HL-60/S4 treated with retinoic acid at 250 ng/mL for 4 days and 3 days (cell line): ENCODE data around the gene TRIM71.
"Not testable (repeated sequence)": the region's sequence is repeated elsewhere in the genome, so short reads cannot be mapped to it uniquely, and the experiment has no call there.

Experiments used
- in situ Hi-C: fragments of 300-500 bp; cut with MboI; formaldehyde crosslinking; loops from 2 replicates; pipeline ENCODE4 v1.7.0; 2022; ENCODE audit warnings: low sequenced_read_pairs

Gene TRIM71

DNA sequence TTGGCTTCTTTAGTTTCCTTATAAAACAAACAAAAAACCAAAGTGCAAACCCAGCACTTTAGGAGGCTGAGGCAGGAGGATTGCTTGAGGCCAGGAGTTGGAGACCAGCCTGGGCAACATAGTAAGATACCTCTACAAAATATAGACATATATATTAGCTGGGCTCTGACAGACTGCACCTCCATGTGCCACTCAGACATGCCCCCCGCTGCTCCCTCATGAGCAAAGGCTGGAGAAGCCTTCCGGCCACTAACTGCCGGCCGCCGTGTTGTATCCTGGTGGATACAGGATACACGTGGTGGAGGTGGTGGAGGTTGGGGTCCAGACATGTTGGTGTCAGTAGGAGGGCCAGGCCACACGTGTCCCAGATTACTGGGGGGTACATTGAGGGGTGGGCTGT, 104.3 kb downstream of the TRIM71 start:
- in situ Hi-C loops: no loop called here

DNA sequence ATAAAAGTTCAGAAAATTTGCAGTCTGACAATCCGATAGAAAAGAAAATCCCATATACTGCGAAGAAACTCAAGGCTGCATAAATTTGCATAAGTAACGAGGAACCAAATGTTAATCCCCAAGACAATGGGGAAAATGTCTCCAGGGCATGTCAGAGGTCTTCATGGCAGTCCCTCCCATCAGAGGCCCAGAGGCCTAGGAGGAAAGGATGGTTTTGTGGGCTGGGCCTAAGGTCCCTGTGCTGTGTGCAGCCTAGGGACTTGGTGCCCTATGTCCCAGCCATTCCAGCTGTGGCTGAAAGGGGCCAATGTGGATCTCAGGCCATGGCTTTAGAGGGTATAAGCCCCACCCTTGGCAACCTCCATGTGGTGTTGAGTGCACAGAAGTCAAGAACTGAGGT, 112.4 kb downstream of the TRIM71 start:
- in situ Hi-C loops: loop anchor here (10.0 kb wide), 1 partner anchor 195 kb away; no protein-coding TSS in a partner anchor

DNA sequence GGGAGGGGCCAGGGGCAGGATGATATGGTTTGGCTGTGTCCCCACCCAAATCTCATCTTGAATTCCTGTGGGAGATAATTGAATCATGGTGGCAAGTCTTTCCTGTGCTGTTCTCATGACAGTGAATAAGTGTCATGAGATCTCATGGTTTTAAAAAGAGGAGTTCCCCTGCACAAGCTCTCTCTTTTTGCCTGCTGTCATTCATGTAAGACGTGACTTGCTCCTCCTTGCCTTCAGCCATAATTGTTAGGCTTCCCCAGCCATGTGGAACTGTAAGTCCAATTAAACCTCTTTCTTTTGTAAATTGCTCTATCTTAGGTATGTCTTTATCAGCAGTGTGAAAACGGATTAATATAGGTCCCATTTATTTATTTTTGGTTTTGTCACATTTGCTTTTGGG, 113.5 kb downstream of the TRIM71 start:
- in situ Hi-C loops: loop anchor here (10.0 kb wide), 1 partner anchor 196 kb away; no protein-coding TSS in a partner anchor

DNA sequence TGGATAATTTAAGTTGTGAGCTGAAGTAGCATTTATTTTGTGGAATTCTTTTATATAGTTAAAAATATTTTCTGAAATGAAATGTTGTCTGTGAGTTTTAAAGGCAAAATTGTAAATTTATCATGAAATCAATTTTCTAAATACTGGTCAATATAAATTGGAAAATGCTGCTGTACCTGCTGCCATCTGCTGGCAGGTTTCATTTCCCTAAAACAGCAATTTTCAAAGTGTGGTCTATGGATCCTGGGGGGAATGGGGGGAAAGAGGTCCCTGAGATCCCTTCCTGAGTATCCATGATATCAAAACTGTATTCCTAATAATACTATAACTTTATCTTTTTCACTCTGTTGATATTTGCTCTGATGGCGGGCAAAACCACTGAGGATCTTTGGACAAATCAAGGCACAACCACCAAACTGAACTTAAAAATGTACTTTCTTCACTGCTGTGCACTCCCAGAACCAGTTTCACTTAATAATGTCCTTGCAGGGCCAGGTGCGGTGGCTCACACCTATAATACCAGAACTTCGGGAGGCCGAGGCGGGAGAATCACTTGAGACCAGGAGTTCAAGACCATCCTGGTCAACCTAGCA, 116.4 kb downstream of the TRIM71 start:
- in situ Hi-C loops: loop anchor here (10.0 kb wide), 1 partner anchor 199 kb away; no protein-coding TSS in a partner anchor

DNA sequence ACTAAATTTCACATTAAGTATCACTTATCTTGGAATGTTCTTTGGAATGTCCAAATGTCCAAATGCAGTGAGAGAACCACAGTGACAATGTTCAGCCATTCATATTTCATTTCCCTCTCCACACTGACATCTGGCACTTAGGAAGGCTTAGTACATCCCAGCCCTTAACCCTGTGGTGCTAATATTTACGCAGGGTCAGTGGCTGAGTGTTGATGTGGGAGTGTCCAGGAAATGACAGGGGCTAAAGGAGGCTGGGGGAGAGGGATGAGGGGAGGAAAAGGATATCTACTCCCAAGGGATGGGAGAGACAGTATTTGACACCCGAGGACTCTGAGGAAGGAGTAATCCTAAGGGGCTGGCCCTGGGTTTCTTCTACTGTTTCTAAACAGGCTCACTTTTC, 119.5 kb downstream of the TRIM71 start:
- in situ Hi-C loops: loop anchor here (10.0 kb wide), 1 partner anchor 203 kb away; no protein-coding TSS in a partner anchor

DNA sequence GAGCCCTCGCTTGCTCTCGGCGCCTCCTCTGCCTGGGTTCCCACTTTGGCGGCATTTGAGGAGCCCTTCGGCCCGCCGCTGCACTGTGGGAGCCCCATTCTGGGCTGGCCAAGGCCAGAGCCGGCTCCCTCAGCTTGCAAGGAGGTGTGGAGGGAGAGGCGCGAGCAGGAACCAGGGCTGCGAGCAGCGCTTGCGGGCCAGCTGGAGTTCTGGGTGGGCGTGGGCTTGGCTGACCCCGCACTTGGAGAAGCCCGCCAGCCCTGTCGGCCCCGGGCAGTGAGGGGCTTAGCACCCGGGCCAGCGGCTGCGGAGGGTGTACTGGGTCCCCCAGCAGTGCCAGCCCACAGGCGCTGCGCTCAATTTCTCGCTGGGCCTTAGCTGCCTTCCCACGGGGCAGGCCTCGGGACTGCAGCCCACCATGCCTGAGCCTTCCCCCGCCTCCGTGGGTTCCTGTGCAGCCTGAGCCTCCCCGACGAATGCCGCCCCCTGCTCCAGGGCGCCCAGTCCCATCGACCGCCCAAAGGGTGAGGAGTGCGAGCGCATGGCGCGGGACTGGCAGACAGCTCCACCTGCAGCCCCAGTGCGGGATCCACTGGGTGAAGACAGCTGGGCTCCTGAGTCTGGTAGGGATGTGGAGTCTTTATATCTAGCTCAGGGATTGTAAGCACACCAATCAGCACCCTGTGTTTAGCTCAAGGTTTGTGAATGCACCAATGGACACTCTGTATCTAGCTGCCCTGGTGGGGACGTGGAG, 121.9 kb downstream of the TRIM71 start:
- in situ Hi-C loops: loop anchor here (10.0 kb wide), 1 partner anchor 205 kb away; no protein-coding TSS in a partner anchor

DNA sequence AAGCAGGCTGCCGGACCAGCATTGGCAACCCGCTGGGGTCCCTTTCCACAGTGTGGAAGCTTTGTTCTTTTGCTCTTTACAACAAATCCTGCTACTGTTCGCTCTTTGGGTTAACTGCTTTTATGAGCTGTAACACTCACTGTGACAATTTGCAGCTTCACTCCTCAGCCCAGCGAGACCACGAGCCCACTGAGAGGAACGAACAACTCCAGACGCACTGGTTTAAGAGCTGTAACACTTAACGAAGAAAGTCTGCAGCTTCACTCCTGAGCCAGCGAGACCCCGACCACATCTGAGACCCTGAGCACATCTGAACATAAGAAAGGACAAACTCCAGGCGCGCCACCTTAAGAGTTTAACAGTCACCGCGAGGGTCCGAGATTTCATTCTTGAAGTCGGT, 122.9 kb downstream of the TRIM71 start:
- in situ Hi-C loops: no loop called here

DNA sequence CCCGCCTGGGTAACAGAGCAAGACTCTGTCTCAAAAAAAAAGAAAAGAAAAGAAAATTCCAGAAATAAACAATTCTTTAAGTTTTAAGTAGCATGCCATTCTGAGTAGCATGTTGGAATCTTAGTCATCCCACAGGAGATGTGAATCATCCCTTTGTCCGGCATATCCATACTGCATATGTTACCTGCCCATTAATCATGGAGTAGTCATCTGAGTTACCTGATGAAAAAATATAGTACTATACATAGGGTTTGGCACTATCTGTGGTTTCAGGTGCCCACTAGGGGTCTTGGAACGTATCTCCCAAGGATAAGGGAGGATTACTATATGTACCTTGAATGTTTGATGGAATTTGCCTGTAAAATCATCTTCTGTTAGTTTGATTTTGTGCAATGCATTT, 127.3 kb downstream of the TRIM71 start:
- in situ Hi-C loops: no loop called here

DNA sequence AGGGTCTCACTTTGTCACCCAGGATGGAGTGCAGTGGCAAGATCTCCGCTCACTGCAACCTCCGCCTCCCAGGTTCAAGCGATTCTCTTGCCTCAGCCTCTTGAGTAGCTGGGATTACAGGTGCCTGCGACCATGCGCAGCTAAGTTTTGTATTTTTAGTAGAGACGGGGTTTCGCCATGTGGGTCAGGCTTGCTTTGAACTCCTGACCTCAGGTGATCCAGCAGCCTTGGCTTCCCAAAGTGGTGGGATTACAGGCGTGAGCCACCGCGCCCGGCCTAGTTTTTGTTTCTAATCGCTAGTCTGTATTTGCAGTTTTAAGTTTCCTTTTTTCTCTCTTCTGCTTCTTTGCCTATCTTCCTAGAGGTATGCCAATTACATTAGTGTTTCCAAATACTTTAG, 127.8 kb downstream of the TRIM71 start:
- in situ Hi-C loops: not testable (repeated sequence)

DNA sequence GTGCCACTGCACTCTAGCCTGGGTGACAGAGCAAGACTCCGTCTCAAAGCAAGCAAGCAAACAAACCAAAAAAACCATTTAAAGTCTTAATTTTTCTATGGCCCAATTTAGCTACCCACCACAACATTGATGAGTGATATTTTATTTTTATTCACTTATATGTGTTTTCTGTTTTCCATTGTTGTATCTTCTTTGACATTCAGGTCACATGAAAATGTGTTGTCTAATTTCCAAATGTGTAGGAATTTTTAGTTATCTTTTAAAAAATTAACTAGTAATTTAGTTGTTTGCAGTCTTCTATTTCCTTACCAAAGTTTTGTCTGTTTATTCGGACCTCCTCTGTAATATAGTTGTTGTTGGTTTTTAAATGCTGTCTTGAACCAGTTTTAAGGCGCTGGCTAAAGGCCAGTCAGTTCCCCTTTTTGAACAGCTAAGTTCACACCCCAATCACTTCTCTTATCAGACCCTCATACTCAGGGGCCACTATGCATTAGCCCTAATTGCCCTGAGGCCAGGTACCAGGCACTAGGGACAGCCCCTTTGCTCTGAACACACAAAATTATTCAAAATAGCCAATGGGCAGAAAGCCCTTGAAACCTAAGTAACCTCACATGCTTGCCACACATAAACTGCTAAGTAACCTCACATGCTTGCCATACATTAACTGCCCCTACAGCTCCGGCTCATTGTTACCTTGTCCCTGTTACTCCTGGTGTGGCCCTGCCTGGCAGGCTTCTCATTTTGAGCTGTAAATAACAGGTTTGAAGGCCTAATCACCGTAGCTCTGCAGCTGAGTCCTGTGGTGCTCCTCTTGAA, 129.4 kb downstream of the TRIM71 start:
- in situ Hi-C loops: no loop called here
